H1 (cell line): ENCODE measurements around the gene TFB1M. TPM values are rescaled to one million over a fixed set of nuclear protein-coding genes. Genes with fewer than 3 reads are reported as not detected.

ENCODE experiments used
- CTCF ChIA-PET: fragments of 300-600 bp; sonication (Branson Sonifier 250); formaldehyde crosslinking; loops from one replicate; lab custom pipeline; 2021; ENCODE audit not compliant: partially characterized antibody; lab: Charles Lee
- POLR2A ChIA-PET: fragments of 300-600 bp; sonication (Branson Sonifier 250); formaldehyde crosslinking; loops from one replicate; lab custom pipeline; 2021; ENCODE audit warnings: inconsistent platforms; ENCODE audit not compliant: partially characterized antibody; lab: Charles Lee
- DNase-seq, 2 experiments: peaks; one replicate each; pipeline versions ENCODE4 v3.0.0 to v3.0.0-alpha.2; 2010 to 2022; ENCODE audit warnings: low spot score in 2 of 2, low read depth in 1 of 2, mixed read lengths in 1 of 2
- FAIRE-seq: peaks from 2 replicates; lab custom pipeline; 2011; peaks lifted over from hg19 to GRCh38; lab: Jason Lieb, UNC
- H2AFZ ChIP-seq: 2 replicates; pipeline ENCODE4 v1.8.1; 2012; ENCODE audit warnings: low read length, inconsistent platforms
- H2AK5ac ChIP-seq: 2 replicates; pipeline ENCODE4 v1.6.1; 2013; ENCODE audit warnings: low read depth, low read length
- H2BK120ac ChIP-seq: replicated peaks from 2 replicates; pipeline ENCODE3; 2013; ENCODE audit warnings: low read depth, low read length, inconsistent platforms
- H2BK12ac ChIP-seq: 2 replicates; pipeline ENCODE4 v1.6.1; 2013; ENCODE audit warnings: low read depth, low read length
- H2BK15ac ChIP-seq: 2 replicates; pipeline ENCODE4 v1.6.1; 2013; ENCODE audit warnings: low read length
- H2BK20ac ChIP-seq: 2 replicates; pipeline ENCODE4 v1.6.1; 2013; ENCODE audit warnings: low read length
- H2BK5ac ChIP-seq: 2 replicates; pipeline ENCODE4 v1.6.1; 2013; ENCODE audit warnings: low read depth, low read length
- H3K14ac ChIP-seq: 2 replicates; pipeline ENCODE4 v1.6.1; 2013; ENCODE audit warnings: inconsistent platforms; ENCODE audit not compliant: insufficient read length
- H3K18ac ChIP-seq: 2 replicates; pipeline ENCODE4 v1.6.1; 2013; ENCODE audit warnings: low read length; ENCODE audit errors: extremely low read depth
- H3K23ac ChIP-seq: 2 replicates; pipeline ENCODE4 v1.6.1; 2013; ENCODE audit warnings: inconsistent platforms; ENCODE audit not compliant: insufficient read length
- H3K23me2 ChIP-seq: 2 replicates; pipeline ENCODE4 v1.6.1; 2013; ENCODE audit warnings: low read depth, low read length
- H3K27ac ChIP-seq: 2 replicates; pipeline ENCODE4 v1.6.1; 2011; ENCODE audit warnings: low read depth, low read length, inconsistent platforms
- H3K27me3 ChIP-seq, 4 experiments: replicated peaks in 1 of 4; 1 replicate in 1 of 4; 2 replicates in 3 of 4; pipeline versions ENCODE4 v1.6.1 to v1.8.1; 2011 to 2013; ENCODE audit warnings: low read length in 3 of 4, mild to moderate bottlenecking in 3 of 4, inconsistent platforms in 2 of 4, mixed read lengths in 2 of 4, moderate library complexity in 1 of 4; ENCODE audit not compliant: control insufficient read depth in 3 of 4, insufficient read depth in 3 of 4; ENCODE audit errors: extremely low read depth in 1 of 4
- H3K36me3 ChIP-seq, 4 experiments: 2 replicates each; pipeline versions ENCODE4 v1.6.1 to v1.8.1; 2011 to 2013; ENCODE audit warnings: mild to moderate bottlenecking in 4 of 4, low read length in 3 of 4, moderate library complexity in 2 of 4, control low read depth in 1 of 4, inconsistent platforms in 1 of 4; ENCODE audit not compliant: insufficient read depth in 4 of 4, control insufficient read depth in 2 of 4
- H3K4ac ChIP-seq: replicated peaks from 2 replicates; pipeline ENCODE3; 2013; ENCODE audit warnings: low read length, low read depth, mixed read lengths, inconsistent platforms; ENCODE audit not compliant: insufficient read length
- H3K4me1 ChIP-seq, 4 experiments: replicated peaks in 1 of 4; 1 replicate in 1 of 4; 2 replicates in 3 of 4; pipeline versions ENCODE4 v1.6.1 to v1.8.1; 2011 to 2013; ENCODE audit warnings: low read length in 3 of 4, inconsistent platforms in 2 of 4, mixed read lengths in 1 of 4; ENCODE audit not compliant: insufficient read depth in 4 of 4, control insufficient read depth in 3 of 4
- H3K4me2 ChIP-seq, 2 experiments: 2 replicates each; pipeline versions ENCODE4 v1.6.1 to v1.8.1; 2011 to 2013; ENCODE audit warnings: low read depth in 2 of 2, low read length in 2 of 2, control low read depth in 1 of 2, inconsistent platforms in 1 of 2, mild to moderate bottlenecking in 1 of 2; ENCODE audit not compliant: insufficient read depth in 1 of 2
- H3K4me3 ChIP-seq, 4 experiments: fragments of 200-600, 300-600 bp in 1 of 4; sonication (generic), shearing (Covaris generic), sonication (Bioruptor Twin) in 1 of 4; 2 replicates each; pipeline versions ENCODE4 v1.5.1 to v1.8.1; 2011 to 2016; ENCODE audit warnings: low read length in 4 of 4, low read depth in 3 of 4, control low read depth in 2 of 4, inconsistent platforms in 2 of 4, mild to moderate bottlenecking in 2 of 4, mixed read lengths in 1 of 4, moderate library complexity in 1 of 4; ENCODE audit not compliant: insufficient read depth in 2 of 4; ENCODE audit errors: extremely low read depth in 1 of 4
- H3K56ac ChIP-seq: replicated peaks from 2 replicates; pipeline ENCODE3; 2013; ENCODE audit warnings: low read depth, mild to moderate bottlenecking, mixed read lengths, low read length, inconsistent platforms; ENCODE audit not compliant: insufficient read length
- H3K79me1 ChIP-seq: 2 replicates; pipeline ENCODE4 v1.6.1; 2013; ENCODE audit warnings: low read depth, low read length, control low read depth
- H3K79me2 ChIP-seq, 2 experiments: 2 replicates each; pipeline versions ENCODE4 v1.6.1 to v1.8.1; 2012 to 2013; ENCODE audit warnings: low read length in 2 of 2, mild to moderate bottlenecking in 2 of 2, inconsistent platforms in 1 of 2; ENCODE audit not compliant: insufficient read depth in 2 of 2, control insufficient read depth in 1 of 2
- H3K9ac ChIP-seq, 4 experiments: replicated peaks in 1 of 4; 1 replicate in 1 of 4; 2 replicates in 3 of 4; pipeline versions ENCODE4 v1.6.1 to v1.8.1; 2011 to 2013; ENCODE audit warnings: low read depth in 3 of 4, low read length in 3 of 4, control low read depth in 2 of 4, mild to moderate bottlenecking in 2 of 4, moderate library complexity in 2 of 4, inconsistent platforms in 1 of 4; ENCODE audit errors: extremely low read depth in 1 of 4
- H3K9me3 ChIP-seq, 2 experiments: 2 replicates each; pipeline versions ENCODE4 v1.6.1 to v1.8.1; 2012 to 2013; ENCODE audit warnings: mild to moderate bottlenecking in 2 of 2, moderate library complexity in 2 of 2, control low read depth in 1 of 2, inconsistent platforms in 1 of 2, low read depth in 1 of 2, low read length in 1 of 2, mixed read lengths in 1 of 2; ENCODE audit not compliant: insufficient read depth in 2 of 2
- H4K20me1 ChIP-seq, 2 experiments: replicated peaks in 1 of 2; 2 replicates each; pipeline versions ENCODE3 to v1.8.1; 2011 to 2013; ENCODE audit warnings: inconsistent platforms in 2 of 2, low read length in 2 of 2, mild to moderate bottlenecking in 1 of 2; ENCODE audit not compliant: insufficient read depth in 2 of 2, control insufficient read depth in 1 of 2
- H4K5ac ChIP-seq: 2 replicates; pipeline ENCODE4 v1.6.1; 2013; ENCODE audit warnings: low read length, low read depth, mixed read lengths, inconsistent platforms; ENCODE audit not compliant: insufficient read length
- H4K8ac ChIP-seq: 2 replicates; pipeline ENCODE4 v1.8.0; 2013; ENCODE audit warnings: mild to moderate bottlenecking, moderate library complexity, low read length, inconsistent platforms; ENCODE audit not compliant: insufficient read depth; ENCODE audit errors: extremely low read depth
- H4K91ac ChIP-seq: replicated peaks from 2 replicates; pipeline ENCODE3; 2013; ENCODE audit warnings: low read length, mixed read lengths, inconsistent platforms; ENCODE audit not compliant: insufficient read length
- BACH1 ChIP-seq: IDR thresholded peaks from 2 replicates; pipeline ENCODE4 v1.6.1; 2012; ENCODE audit warnings: low read length, improper control_type of control experiment
- MAFK ChIP-seq: IDR thresholded peaks from 2 replicates; pipeline ENCODE4 v1.6.1; 2012; ENCODE audit warnings: low read depth, mild to moderate bottlenecking, improper control_type of control experiment, low read length
- POLR2AphosphoS5 ChIP-seq: IDR thresholded peaks from 2 replicates; pipeline ENCODE4 v1.6.1; 2011; ENCODE audit warnings: low read depth, low read length
- RAD21 ChIP-seq, 2 experiments: IDR thresholded peaks in 1 of 2; conservative IDR thresholded peaks in 1 of 2; 2 replicates each; pipeline ENCODE4 v1.6.1; 2011; ENCODE audit warnings: low read depth in 2 of 2, low read length in 2 of 2, improper control_type of control experiment in 1 of 2, inconsistent platforms in 1 of 2, mild to moderate bottlenecking in 1 of 2, moderate library complexity in 1 of 2
- SIX5 ChIP-seq: IDR thresholded peaks from 2 replicates; pipeline ENCODE4 v1.6.1; 2011; ENCODE audit warnings: mild to moderate bottlenecking, low read depth, low read length
- WGBS, 2 experiments: shearing (Covaris generic) in 1 of 2; methylation state at CpG; one replicate each; pipeline versions ENCODE4 v1.1.6 to v1.1.7; 2013 to 2015; ENCODE audit warnings: low lambda C conversion rate in 2 of 2, mixed read lengths in 2 of 2, inconsistent platforms in 1 of 2, low coverage in 1 of 2, missing lambda C conversion rate in 1 of 2; ENCODE audit not compliant: insufficient replicate concordance in 2 of 2, insufficient coverage in 1 of 2, insufficient read length in 1 of 2; ENCODE audit errors: extremely low coverage in 1 of 2, missing lambda C conversion rate in 1 of 2; 5-methylcytosine and 5-hydroxymethylcytosine counted together
- polyA plus RNA-seq, 7 experiments: library from polyadenylated mRNA; depleted of rRNA in 3 of 7; stranded (reverse) in 5 of 7; unstranded in 2 of 7; fragments of >200 nt in 5 of 7; fragments of 200-250 nt in 2 of 7; gene quantifications; 1 replicate in 5 of 7; 2 replicates in 1 of 7; 4 replicates in 1 of 7; pipeline versions ENCODE4 v1.2.1 to v1.2.3, GENCODE V29; 2011 to 2013; ENCODE audit warnings: missing spikeins in 2 of 7, mixed read lengths in 2 of 7
- total RNA-seq: library from RNA; stranded (reverse); fragmentation: NEBNext Ultra II Directional; extraction: Animal tissue kit (Norgen Biotek cat#: 25700); gene quantifications from 2 replicates; pipeline ENCODE4 v1.2.1, GENCODE V29; 2021
- TF ChIP-seq, protein P1 (sequence below): IDR thresholded peaks from 2 replicates; pipeline ENCODE4 v1.6.1; 2012; ENCODE audit warnings: low read length, inconsistent platforms
- TF ChIP-seq, protein P2 (sequence below), 3 experiments: IDR thresholded peaks; 1 replicate in 2 of 3; 2 replicates in 1 of 3; pipeline versions ENCODE4 v1.5.1 to v1.6.1; 2011; ENCODE audit warnings: low read length in 3 of 3, mild to moderate bottlenecking in 3 of 3, inconsistent platforms in 2 of 3, low read depth in 1 of 3, moderate library complexity in 1 of 3; ENCODE audit not compliant: insufficient read depth in 1 of 3; ENCODE audit errors: control extremely low read depth in 1 of 3

Gene TFB1M
- total and polyA plus RNA-seq, 2 of the 8 experiments (the other 6 are each of a cell fraction or from before 2014, with no cell fraction given): 28.2 to 49.4 TPM

DNA sequence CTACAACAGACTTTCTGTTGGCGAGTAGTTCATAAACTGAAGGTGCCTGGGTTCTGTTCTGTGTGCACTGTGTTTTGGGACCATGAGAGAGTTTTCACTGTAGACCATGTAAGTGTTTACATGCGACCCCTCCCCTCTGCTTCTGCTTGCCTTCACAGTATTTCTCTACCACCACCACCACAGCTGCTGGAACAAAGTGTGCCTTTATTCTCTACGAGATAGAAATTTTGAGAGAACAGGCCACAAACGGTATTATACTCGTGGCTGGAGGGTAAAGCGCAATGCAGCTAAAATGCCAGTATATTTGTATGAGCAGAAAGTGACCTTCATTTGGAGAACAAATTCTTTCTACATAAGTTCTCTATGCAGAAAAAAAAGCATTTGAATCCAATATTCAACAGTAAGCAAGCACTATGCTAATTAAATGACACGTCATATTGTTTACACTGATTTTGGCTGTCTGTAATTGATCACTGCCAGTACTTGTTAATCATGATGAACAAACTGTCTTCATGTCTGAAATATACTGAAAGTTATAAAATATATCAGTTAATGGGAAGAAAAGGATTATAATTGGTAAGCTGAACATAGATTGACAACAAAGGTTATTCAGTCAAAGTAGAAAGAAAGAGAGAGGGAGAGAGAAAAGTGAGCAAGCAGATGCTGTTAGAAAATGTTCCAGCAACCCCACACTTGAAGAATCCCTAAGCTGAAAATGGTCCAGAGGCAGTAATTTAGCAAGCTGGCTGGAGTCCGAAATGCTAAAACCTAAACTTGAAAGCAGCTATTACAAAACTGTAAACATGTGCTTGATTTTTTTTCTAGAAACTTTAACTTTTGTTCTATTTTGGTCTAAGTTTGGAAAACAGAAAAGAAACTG lies 41.7 kb downstream of the TFB1M start:
- no peaks in the 10 kb centered on the region; a peak in 1 of 4 replicates for H3K79me2 ChIP-seq
- POLR2A ChIA-PET: no interaction called here
- no peaks in the 10 kb centered on the region for H4K20me1 ChIP-seq
- no peaks in the 10 kb centered on the region for H3K27me3 ChIP-seq
- H3K4ac ChIP-seq: no peak overlapping the region
- no peak overlapping the region for H4K8ac ChIP-seq
- no peak overlapping the region for H2BK20ac ChIP-seq
- H3K23ac ChIP-seq: no peak overlapping the region
- H3K14ac ChIP-seq: no peak overlapping the region
- peaks cover 0 to 24% (median 2%) of the 10 kb centered on the region in 4 experiments; a peak in 5 of 8 replicates for H3K36me3 ChIP-seq
- DNase-seq: no peak
- no peak overlapping the region for H2BK12ac ChIP-seq
- no peak overlapping the region for H3K4me2 ChIP-seq
- peaks cover 0 to 6% (median 3%) of the 10 kb centered on the region in 4 experiments; a peak in 3 of 7 replicates for H3K4me1 ChIP-seq
- no peak overlapping the region for H2AK5ac ChIP-seq
- no peak overlapping the region for H2BK120ac ChIP-seq
- peaks cover 0 to under 1% of the 10 kb centered on the region in 2 experiments; a peak in 1 of 4 replicates for H3K9me3 ChIP-seq
- H2AFZ ChIP-seq: no peak overlapping the region
- no peak overlapping the region for H3K56ac ChIP-seq
- no peak overlapping the region for H4K5ac ChIP-seq
- H3K9ac ChIP-seq: no peak overlapping the region
- 86% methylated on average over 8 of the region's 8 CpGs; no CpG with 5 or more reads in 1 of the 2 experiments for WGBS, 2 experiments
- no peak overlapping the region for H2BK5ac ChIP-seq
- H3K79me1 ChIP-seq: peaks cover 3% of the 10 kb centered on the region; the same call in 1 of the 2 replicates
- H2BK15ac ChIP-seq: no peak overlapping the region; the same call in 1 of the 2 replicates
- H4K91ac ChIP-seq: no peak overlapping the region
- H3K27ac ChIP-seq: no peak overlapping the region
- H3K4me3 ChIP-seq: no peak overlapping the region
- CTCF ChIA-PET: interaction anchor here (0.6 to 2.4 kb wide), 3 partner anchors 10 to 1391 kb away, joined by 3 to 8 read pairs (median 4); partner anchors contain the start of gene CLDN20
- no peaks in the 10 kb centered on the region for H3K23me2 ChIP-seq
- no peak for FAIRE-seq
- H3K18ac ChIP-seq: no peak overlapping the region
- TF ChIP-seq MAFK (no peak), POLR2AphosphoS5 (no peak), SIX5 (no peak), BACH1 (no peak), RAD21 (IDR thresholded peaks at IDR 0.05 in 1 of 2, conservative IDR thresholded peaks at IDR 0.05 in 1 of 2; ENCODE audit: low read depth in 2 of 2, low read length in 2 of 2) (no peak)
- TF ChIP-seq, protein P1, sequence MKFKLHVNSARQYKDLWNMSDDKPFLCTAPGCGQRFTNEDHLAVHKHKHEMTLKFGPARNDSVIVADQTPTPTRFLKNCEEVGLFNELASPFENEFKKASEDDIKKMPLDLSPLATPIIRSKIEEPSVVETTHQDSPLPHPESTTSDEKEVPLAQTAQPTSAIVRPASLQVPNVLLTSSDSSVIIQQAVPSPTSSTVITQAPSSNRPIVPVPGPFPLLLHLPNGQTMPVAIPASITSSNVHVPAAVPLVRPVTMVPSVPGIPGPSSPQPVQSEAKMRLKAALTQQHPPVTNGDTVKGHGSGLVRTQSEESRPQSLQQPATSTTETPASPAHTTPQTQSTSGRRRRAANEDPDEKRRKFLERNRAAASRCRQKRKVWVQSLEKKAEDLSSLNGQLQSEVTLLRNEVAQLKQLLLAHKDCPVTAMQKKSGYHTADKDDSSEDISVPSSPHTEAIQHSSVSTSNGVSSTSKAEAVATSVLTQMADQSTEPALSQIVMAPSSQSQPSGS: no peak
- TF ChIP-seq, protein P2, sequence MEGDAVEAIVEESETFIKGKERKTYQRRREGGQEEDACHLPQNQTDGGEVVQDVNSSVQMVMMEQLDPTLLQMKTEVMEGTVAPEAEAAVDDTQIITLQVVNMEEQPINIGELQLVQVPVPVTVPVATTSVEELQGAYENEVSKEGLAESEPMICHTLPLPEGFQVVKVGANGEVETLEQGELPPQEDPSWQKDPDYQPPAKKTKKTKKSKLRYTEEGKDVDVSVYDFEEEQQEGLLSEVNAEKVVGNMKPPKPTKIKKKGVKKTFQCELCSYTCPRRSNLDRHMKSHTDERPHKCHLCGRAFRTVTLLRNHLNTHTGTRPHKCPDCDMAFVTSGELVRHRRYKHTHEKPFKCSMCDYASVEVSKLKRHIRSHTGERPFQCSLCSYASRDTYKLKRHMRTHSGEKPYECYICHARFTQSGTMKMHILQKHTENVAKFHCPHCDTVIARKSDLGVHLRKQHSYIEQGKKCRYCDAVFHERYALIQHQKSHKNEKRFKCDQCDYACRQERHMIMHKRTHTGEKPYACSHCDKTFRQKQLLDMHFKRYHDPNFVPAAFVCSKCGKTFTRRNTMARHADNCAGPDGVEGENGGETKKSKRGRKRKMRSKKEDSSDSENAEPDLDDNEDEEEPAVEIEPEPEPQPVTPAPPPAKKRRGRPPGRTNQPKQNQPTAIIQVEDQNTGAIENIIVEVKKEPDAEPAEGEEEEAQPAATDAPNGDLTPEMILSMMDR (IDR thresholded peaks at IDR 0.05; ENCODE audit: control extremely low read depth in 1 of 3, insufficient read depth in 1 of 3, low read depth in 1 of 3, low read length in 3 of 3): no peak
